ENCODE results near the gene CCDC33.

CCDC33 gene

GRCh38 chr15:74293021-74293810 is 57.1 kb downstream of the CCDC33 start:
- H2AFZ ChIP-seq (ENCODE audit: low read depth, low read length), result no peak overlapping the region
- H3K27me3 ChIP-seq (ENCODE audit: low read depth, low read length), result peaks cover 38% of the 10 kb centered on the region
- no peak overlapping the region for H3K4me2 ChIP-seq (ENCODE audit: low read length)
- no peaks in the 10 kb centered on the region for H3K4me1 ChIP-seq (ENCODE audit: low read length)
- no peaks in the 10 kb centered on the region for H3K36me3 ChIP-seq (replicated peaks; ENCODE audit: low read depth, low read length)
- no peak overlapping the region for H3K9ac ChIP-seq (ENCODE audit: low read length)
- TF ChIP-seq EZH2phosphoT487 (IDR thresholded peaks at IDR 0.05; ENCODE audit: low read depth) (no peak), CTCF (IDR thresholded peaks at IDR 0.05; ENCODE audit: low read depth, low read length) (no peak)
- H3K27ac ChIP-seq (ENCODE audit: low read length), result no peak overlapping the region
- H3K79me2 ChIP-seq (ENCODE audit: low read length), result no peaks in the 10 kb centered on the region
- no peaks in the 10 kb centered on the region for H3K9me3 ChIP-seq (ENCODE audit: insufficient read depth, low read length)
- H4K20me1 ChIP-seq (ENCODE audit: insufficient read depth, low read length), result peaks cover 31% of the 10 kb centered on the region
- H3K4me3 ChIP-seq (ENCODE audit: low read length), result no peak overlapping the region

- no peaks in the 10 kb centered on the region for H3K36me3 ChIP-seq (replicated peaks; ENCODE audit: low read depth, low read length)
- H3K79me2 ChIP-seq (ENCODE audit: low read length), result no peaks in the 10 kb centered on the region
- no peaks in the 10 kb centered on the region for H3K4me1 ChIP-seq (ENCODE audit: low read length)
- peaks cover 27% of the 10 kb centered on the region for H4K20me1 ChIP-seq (ENCODE audit: insufficient read depth, low read length)
- no peaks in the 10 kb centered on the region for H3K9me3 ChIP-seq (ENCODE audit: insufficient read depth, low read length)
- no peak overlapping the region for H2AFZ ChIP-seq (ENCODE audit: low read depth, low read length)
- peaks cover 33% of the 10 kb centered on the region for H3K27me3 ChIP-seq (ENCODE audit: low read depth, low read length)
- TF ChIP-seq CTCF (IDR thresholded peaks at IDR 0.05; ENCODE audit: low read depth, low read length), result no peak
- TF ChIP-seq EZH2phosphoT487 (IDR thresholded peaks at IDR 0.05; ENCODE audit: low read depth), result no peak
- H3K27ac ChIP-seq (ENCODE audit: low read length), result no peak overlapping the region
- H3K4me3 ChIP-seq (ENCODE audit: low read length), result no peak overlapping the region
- no peak overlapping the region for H3K4me2 ChIP-seq (ENCODE audit: low read length)
- H3K9ac ChIP-seq (ENCODE audit: low read length), result no peak overlapping the region
These were observed 57.9 kb downstream of the CCDC33 start for GRCh38 chr15:74294010-74294409.

- H3K27me3 ChIP-seq (ENCODE audit: low read depth, low read length), result peaks cover 48% of the 10 kb centered on the region
These were observed 59.7 kb downstream of the CCDC33 start for GRCh38 chr15:74295800-74296199.

DNA sequence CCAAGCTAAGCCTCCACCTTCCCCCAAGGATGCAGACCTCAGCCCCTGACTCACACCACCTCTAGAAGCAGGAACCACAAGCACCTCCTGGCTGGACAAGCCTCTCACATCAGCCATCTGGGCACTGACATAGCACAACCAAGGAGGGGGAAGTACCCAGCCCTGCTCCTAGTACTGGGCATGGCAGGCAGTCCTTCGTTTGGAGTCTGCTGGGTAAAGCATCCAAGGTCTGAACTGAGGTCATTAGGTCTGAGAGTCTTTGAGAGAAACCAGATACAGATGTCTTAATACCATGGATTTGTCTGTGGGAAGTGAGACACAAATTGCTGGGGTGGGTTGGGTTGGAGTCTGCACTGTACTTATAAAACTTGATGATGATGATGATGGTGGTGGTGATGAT is 61.8 kb downstream of the CCDC33 start:
- Histone ChIP-seq H3K4me1 (ENCODE audit: low read length) (no peaks in the 10 kb centered on the region), H3K27me3 (ENCODE audit: low read depth, low read length) (peaks cover 68% of the 10 kb centered on the region), H3K4me2 (ENCODE audit: low read length) (no peak overlapping the region), H3K36me3 (replicated peaks; ENCODE audit: low read depth, low read length) (no peaks in the 10 kb centered on the region), H4K20me1 (ENCODE audit: insufficient read depth, low read length) (peaks cover 5% of the 10 kb centered on the region), H3K79me2 (ENCODE audit: low read length) (no peaks in the 10 kb centered on the region), H3K9me3 (ENCODE audit: insufficient read depth, low read length) (no peaks in the 10 kb centered on the region), H3K4me3 (ENCODE audit: low read length) (no peak overlapping the region), H3K27ac (ENCODE audit: low read length) (no peak overlapping the region), H2AFZ (ENCODE audit: low read depth, low read length) (no peak overlapping the region), H3K9ac (ENCODE audit: low read length) (no peak overlapping the region)
- TF ChIP-seq CTCF (IDR thresholded peaks at IDR 0.05; ENCODE audit: low read depth, low read length) (no peak), EZH2phosphoT487 (IDR thresholded peaks at IDR 0.05; ENCODE audit: low read depth) (no peak)

More at GRCh38 chr15:74295800-74296199, 59.7 kb downstream of the CCDC33 start:
- Histone ChIP-seq H3K4me1 (ENCODE audit: low read length) (no peaks in the 10 kb centered on the region), H3K4me3 (ENCODE audit: low read length) (no peak overlapping the region), H4K20me1 (ENCODE audit: insufficient read depth, low read length) (peaks cover 20% of the 10 kb centered on the region), H3K9me3 (ENCODE audit: insufficient read depth, low read length) (no peaks in the 10 kb centered on the region), H3K27ac (ENCODE audit: low read length) (no peak overlapping the region), H3K79me2 (ENCODE audit: low read length) (no peaks in the 10 kb centered on the region), H3K36me3 (replicated peaks; ENCODE audit: low read depth, low read length) (no peaks in the 10 kb centered on the region), H3K9ac (ENCODE audit: low read length) (no peak overlapping the region), H2AFZ (ENCODE audit: low read depth, low read length) (no peak overlapping the region), H3K4me2 (ENCODE audit: low read length) (no peak overlapping the region)
- TF ChIP-seq CTCF (IDR thresholded peaks at IDR 0.05; ENCODE audit: low read depth, low read length), result peak; percentile 23
- no peak for TF ChIP-seq EZH2phosphoT487 (IDR thresholded peaks at IDR 0.05; ENCODE audit: low read depth)

Measured in OCI-LY3 (cell line).